Lower leg skin (tissue), 3 donors: ENCODE results near the gene DOCK1.

Experiments used
- POLR2A ChIP-seq, 2 donors: fragments of 450-650 bp; IDR thresholded peaks; one replicate each; pipeline ENCODE4 v1.6.1; 2016 to 2017; ENCODE audit warnings: antibody characterized with exemption in 2 of 2, mild to moderate bottlenecking in 1 of 2, moderate library complexity in 1 of 2
- TF ChIP-seq, protein P1 (sequence below), 3 donors: fragments of 450-650 bp; IDR thresholded peaks; one replicate each; pipeline ENCODE4 v1.5.1; 2016; ENCODE audit warnings: antibody characterized with exemption in 3 of 3, mild to moderate bottlenecking in 3 of 3, moderate library complexity in 2 of 3

DNA sequence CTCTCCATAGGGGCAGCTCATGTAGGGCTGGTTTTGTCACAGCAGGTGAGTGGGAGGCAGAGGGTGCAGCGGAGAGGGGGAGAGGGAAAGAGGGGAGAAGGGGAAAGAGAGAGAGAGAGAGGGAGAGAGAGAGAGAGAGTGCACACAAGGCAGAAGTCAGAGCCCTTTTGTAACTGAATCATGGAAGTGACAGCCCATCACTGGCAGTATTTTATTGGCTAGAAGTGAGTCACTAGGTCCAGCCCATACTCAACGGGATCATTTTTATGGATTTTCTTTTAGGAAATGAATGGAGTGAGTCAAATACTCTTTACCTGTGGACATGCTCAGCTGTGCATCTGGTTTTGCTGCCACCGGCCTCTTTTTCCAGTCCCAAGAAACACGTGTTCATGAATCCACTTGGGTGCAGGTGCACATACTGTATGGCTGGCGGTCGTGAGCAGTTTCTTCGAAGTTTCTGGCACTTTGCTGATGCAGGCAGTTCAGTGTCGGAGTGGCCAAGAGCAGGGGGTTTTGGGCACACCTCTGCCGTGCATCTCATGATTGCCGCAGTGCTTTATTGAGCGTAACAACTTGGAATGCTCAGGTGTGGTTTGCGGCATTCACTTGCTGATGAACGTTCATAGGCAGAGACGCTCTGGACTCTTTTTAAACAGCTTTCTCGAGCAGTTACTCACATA is 40.3 kb downstream of the DOCK1 start:
- TF ChIP-seq, protein P1, sequence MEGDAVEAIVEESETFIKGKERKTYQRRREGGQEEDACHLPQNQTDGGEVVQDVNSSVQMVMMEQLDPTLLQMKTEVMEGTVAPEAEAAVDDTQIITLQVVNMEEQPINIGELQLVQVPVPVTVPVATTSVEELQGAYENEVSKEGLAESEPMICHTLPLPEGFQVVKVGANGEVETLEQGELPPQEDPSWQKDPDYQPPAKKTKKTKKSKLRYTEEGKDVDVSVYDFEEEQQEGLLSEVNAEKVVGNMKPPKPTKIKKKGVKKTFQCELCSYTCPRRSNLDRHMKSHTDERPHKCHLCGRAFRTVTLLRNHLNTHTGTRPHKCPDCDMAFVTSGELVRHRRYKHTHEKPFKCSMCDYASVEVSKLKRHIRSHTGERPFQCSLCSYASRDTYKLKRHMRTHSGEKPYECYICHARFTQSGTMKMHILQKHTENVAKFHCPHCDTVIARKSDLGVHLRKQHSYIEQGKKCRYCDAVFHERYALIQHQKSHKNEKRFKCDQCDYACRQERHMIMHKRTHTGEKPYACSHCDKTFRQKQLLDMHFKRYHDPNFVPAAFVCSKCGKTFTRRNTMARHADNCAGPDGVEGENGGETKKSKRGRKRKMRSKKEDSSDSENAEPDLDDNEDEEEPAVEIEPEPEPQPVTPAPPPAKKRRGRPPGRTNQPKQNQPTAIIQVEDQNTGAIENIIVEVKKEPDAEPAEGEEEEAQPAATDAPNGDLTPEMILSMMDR (IDR thresholded peaks at IDR 0.05): no peak
- no peak for TF ChIP-seq POLR2A (IDR thresholded peaks at IDR 0.05)
